ENCODE data around the gene C16orf86.
A peak's percentile ranks its signal among the peaks of the same experiment; 100 is the strongest.

- TF ChIP-seq CTCF (conservative IDR thresholded peaks at IDR 0.05 in 1 of 2, IDR thresholded peaks at IDR 0.05 in 1 of 2; ENCODE audit: extremely low read depth in 1 of 2, insufficient read depth in 1 of 2, low read depth in 1 of 2, low read length in 2 of 2) = peak; percentile 17 to 28
- TF ChIP-seq EZH2 (IDR thresholded peaks at IDR 0.05; ENCODE audit: borderline replicate concordance, low read length) = no peak
Observed at GRCh38 chr16:67668495-67669157, 2.0 kb downstream of the C16orf86 start.
